Psoas muscle (tissue), 8 donors: ENCODE results near the gene ANKMY2. TPM values are rescaled to one million over a fixed set of nuclear protein-coding genes. Genes with fewer than 3 reads are reported as not detected.
A peak's percentile ranks its signal among the peaks of the same experiment; 100 is the strongest.

ENCODE experiments used
- ATAC-seq, 4 donors: fragments of 200-7000 bp; cut with Tn5 transposase; one replicate each; pipeline ENCODE4 v1.9.1; 2020; ENCODE audit warnings: moderate library complexity in 3 of 4, mild to moderate bottlenecking in 2 of 4
- DNase-seq, 2 donors: peaks; one replicate each; pipeline ENCODE4 v3.0.0-alpha.2; 2020
- H3K27ac ChIP-seq: fragments of 200-600 bp; one replicate; pipeline ENCODE4 v1.8.0; 2022
- H3K27me3 ChIP-seq, 3 donors: fragments of 200-600 bp in 1 of 3; one replicate each; pipeline versions ENCODE4 v1.6.1 to v1.8.0; 2013 to 2022; ENCODE audit warnings: low read length in 2 of 3, mild to moderate bottlenecking in 2 of 3, moderate library complexity in 1 of 3; ENCODE audit not compliant: insufficient read depth in 3 of 3
- H3K36me3 ChIP-seq, 2 donors: fragments of 200-600 bp in 1 of 2; one replicate each; pipeline versions ENCODE4 v1.6.1 to v1.8.0; 2013 to 2022; ENCODE audit warnings: low read depth in 1 of 2, mild to moderate bottlenecking in 1 of 2, moderate library complexity in 1 of 2; ENCODE audit not compliant: insufficient read depth in 1 of 2
- H3K4me1 ChIP-seq: fragments of 200-600 bp; one replicate; pipeline ENCODE4 v1.8.0; 2022
- H3K4me3 ChIP-seq: fragments of 200-600 bp; one replicate; pipeline ENCODE4 v1.8.0; 2022; ENCODE audit warnings: mild to moderate bottlenecking
- H3K9me3 ChIP-seq: fragments of 200-600 bp; one replicate; pipeline ENCODE4 v1.8.0; 2022
- WGBS, 3 donors: extraction: QIAGEN DNeasy Blood & Tissue Kit; methylation state at CpG; one replicate each; pipeline versions ENCODE4 v1.1.6 to v1.1.7; 2013; 5-methylcytosine and 5-hydroxymethylcytosine counted together
- intact Hi-C, 2 donors: fragments of 100-400 bp; cut with DNase I; formaldehyde crosslinking; loops; one replicate each; pipeline versions ENCODE4 v1.11.0 to v1.14.2; 2022
- long read RNA-seq, 2 donors: library from polyadenylated mRNA; unstranded; transcript quantifications; one replicate each; pipeline ENCODE4 v2.0.0, GENCODE V29; 2021
- polyA plus RNA-seq, 3 donors: library from polyadenylated mRNA; stranded (reverse); fragments of 200-250 nt; gene quantifications; one replicate each; pipeline ENCODE4 v1.2.3, GENCODE V29; 2013
- total RNA-seq, 4 donors: library from RNA; stranded (reverse); fragmentation: NEBNext Ultra II Directional in 2 of 4; extraction: Animal tissue kit (Norgen Biotek cat#: 25700) in 2 of 4; gene quantifications; one replicate each; pipeline versions ENCODE4 v1.2.1 to v1.2.4, GENCODE V29; 2021 to 2023
- TF ChIP-seq, protein P1 (sequence below): fragments of 200-600 bp; IDR thresholded peaks from one replicate; pipeline ENCODE4 v1.8.0; 2022; ENCODE audit warnings: antibody characterized with exemption
- donor health status: healthy with polysubstance abuse.
- donor health status: DM: no; HTN: no; CAD: no; lungs with moderate emphysema.
- donor health status: Bipolar disorder and iron deficiency.
- donor health status: healthy.
- donor health status: DM: yes; HTN: yes; CAD: no.
- donor health status: DM: no; HTN: no; CAD: no.
- donor health status: DM: no; HTN: no; CAD: no.
- donor health status: DM: yes; HTN: yes; CAD: no.

ANKMY2 gene
- total RNA-seq (10 to 100 TPM in 3 of 4 donors, 1 to 10 TPM in 1; 7.7 to 16.2 (median 11.3) TPM), polyA plus RNA-seq (1 to 10 TPM; 4.5 to 9.9 (median 5.9) TPM)
- long read RNA-seq, donor 1, transcript ANKMY2-201 (10 exons, 2,555 nt): major isoform, 11 of 12 reads
- long read RNA-seq, donor 1, partial matches to known transcripts: 1 of 12 reads
- long read RNA-seq, donor 1, other reads (novel, unspliced or antisense): 0 of 12 reads
- long read RNA-seq, donor 2, transcript ANKMY2-201 (10 exons, 2,555 nt): major isoform, 14 of 16 reads
- long read RNA-seq, donor 2, partial matches to known transcripts: 0 of 16 reads
- long read RNA-seq, donor 2, other reads (novel, unspliced or antisense): 2 of 16 reads

DNA sequence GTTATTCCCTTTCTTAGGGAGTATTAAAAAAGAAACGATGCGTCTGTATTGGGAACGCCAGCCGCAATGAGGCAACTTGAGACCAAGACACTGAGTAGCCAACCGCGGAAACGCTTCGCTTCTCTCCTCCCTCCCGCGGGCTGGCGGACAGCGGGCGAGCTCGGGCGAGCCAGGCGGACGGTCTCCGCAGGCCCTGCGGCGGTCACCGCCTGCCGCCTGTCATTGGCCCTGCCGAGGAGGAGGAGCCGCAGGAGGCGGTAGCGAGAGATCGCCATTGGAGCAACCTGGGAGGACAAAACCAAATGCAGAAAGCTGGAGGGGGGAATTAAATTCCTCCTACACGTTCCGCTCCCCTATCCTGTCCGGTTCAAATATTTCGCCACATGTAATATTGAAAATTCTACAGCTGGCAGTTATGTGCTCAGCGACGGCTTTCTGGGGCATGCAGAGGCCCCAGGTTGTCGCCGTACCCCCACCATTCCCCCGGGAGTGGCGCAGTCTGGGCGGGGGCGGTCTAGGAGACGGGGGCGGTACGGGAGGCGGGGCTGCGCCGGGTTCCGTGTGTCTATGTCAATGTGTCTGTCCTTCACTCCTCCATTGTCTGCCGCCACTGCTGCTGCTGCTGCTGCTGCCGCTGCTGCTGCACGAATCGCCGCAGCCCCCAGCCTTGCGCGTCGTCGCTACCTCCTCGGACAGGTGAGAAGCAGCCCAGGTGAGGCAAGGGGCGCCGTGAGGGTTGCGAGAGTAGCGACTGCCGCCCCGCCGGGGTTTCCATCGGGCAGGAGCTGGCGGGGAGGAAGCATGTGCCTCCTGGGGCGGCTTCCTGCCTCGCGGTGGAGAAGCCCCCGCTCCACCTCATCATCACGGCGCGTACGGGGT, at the start of gene ANKMY2, which contains the start of gene BZW2:
TSS of gene ANKMY2 (minus strand) at position 162 of the 879 bp plus-strand sequence. CDS start 181 bp downstream, outside the sequence.
TSS of gene BZW2 (plus strand) at position 589 of the 879 bp plus-strand sequence. CDS start 19,263 bp downstream, outside the sequence.
- Histone ChIP-seq H3K4me3 (peak within 1 kb of the TSS; percentile 96), H3K4me1 (peaks cover 72% of the 10 kb centered on the region), H3K27me3 (no peaks in the 10 kb centered on the region), H3K9me3 (no peaks in the 10 kb centered on the region), H3K36me3 (peaks cover 0 to 2% of the 10 kb centered on the region in 2 donors), H3K27ac (peak within 1 kb of the TSS; percentile 98)
- WGBS, 3 donors: 0 to 1% (median 0%) methylated on average over 65 to 73 of the region's 73 CpGs
- ATAC-seq (peak; percentile 92 to 97 (median 94)), DNase-seq (peak; percentile 95 to 98)
- TF ChIP-seq, protein P1, sequence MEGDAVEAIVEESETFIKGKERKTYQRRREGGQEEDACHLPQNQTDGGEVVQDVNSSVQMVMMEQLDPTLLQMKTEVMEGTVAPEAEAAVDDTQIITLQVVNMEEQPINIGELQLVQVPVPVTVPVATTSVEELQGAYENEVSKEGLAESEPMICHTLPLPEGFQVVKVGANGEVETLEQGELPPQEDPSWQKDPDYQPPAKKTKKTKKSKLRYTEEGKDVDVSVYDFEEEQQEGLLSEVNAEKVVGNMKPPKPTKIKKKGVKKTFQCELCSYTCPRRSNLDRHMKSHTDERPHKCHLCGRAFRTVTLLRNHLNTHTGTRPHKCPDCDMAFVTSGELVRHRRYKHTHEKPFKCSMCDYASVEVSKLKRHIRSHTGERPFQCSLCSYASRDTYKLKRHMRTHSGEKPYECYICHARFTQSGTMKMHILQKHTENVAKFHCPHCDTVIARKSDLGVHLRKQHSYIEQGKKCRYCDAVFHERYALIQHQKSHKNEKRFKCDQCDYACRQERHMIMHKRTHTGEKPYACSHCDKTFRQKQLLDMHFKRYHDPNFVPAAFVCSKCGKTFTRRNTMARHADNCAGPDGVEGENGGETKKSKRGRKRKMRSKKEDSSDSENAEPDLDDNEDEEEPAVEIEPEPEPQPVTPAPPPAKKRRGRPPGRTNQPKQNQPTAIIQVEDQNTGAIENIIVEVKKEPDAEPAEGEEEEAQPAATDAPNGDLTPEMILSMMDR: no peak
- intact Hi-C loops: no loop called here

DNA sequence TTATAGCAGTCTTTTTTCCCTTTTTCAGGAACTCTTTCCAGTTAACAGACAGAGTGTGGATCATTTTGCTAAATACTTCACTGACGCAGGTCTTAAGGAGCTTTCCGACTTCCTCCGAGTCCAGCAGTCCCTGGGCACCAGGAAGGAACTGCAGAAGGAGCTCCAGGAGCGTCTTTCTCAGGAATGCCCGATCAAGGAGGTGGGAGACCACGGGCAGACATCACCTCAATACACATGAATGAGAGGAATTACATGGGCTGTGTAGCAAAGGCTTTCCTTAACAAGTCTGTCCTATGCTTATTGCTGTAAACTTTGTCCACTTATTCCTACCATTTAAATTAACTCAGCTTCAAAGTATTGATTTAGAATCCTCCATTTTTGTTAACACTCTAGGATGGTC, 49.3 kb upstream of the ANKMY2 start:
- 80 to 86% (median 82%) methylated on average over 6 of the region's 6 CpGs for WGBS, 3 donors
- peaks cover 10 to 99% of the 10 kb centered on the region in 2 donors for H3K36me3 ChIP-seq
- ATAC-seq (no peak), DNase-seq (no peak)
- H3K9me3 ChIP-seq: no peaks in the 10 kb centered on the region
- H3K4me1 ChIP-seq: no peaks in the 10 kb centered on the region
- no peaks in the 10 kb centered on the region for H3K27me3 ChIP-seq
- intact Hi-C loops: loop anchor here (5.0 kb wide), 1 partner anchor 222 kb away; no protein-coding TSS in a partner anchor
- no peak overlapping the region for H3K4me3 ChIP-seq
- no peak overlapping the region for H3K27ac ChIP-seq
- TF ChIP-seq, protein P1: no peak

DNA sequence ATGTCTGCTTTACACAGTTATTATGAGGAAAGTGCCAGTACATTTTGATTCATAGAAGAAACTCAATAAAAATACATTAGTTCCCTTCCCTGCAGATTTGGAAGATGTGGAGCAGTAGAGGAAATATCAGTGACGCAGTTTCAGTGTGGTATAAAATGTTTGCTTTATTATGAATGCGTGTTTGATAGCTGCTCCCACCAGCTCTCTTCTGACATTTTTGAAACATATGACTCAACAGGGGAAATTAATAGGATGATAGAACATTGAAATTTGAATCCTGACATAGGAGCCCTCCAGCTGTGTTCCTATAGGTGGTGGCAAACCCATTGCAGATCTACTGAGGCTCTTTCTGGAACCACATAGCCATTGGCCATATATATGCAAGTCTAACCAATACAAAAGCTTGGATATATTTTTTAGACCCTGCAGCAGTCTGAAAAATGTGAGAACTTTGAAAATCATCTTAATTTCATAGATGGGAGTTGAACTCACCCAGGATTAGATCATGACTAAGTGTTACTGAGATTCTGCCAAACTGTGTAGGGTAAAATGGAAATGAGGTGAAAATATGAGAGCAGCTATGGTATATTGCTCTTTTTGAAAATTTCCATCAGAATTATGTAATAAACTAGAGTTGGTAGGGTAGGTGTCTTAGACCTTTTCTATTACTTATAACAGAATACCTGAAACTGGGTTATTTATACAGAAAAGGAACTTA, 48.2 kb upstream of the ANKMY2 start:
- Histone ChIP-seq H3K36me3 (peaks cover 6 to 96% of the 10 kb centered on the region in 2 donors), H3K27ac (no peak overlapping the region), H3K27me3 (no peaks in the 10 kb centered on the region), H3K4me3 (no peak overlapping the region), H3K4me1 (no peaks in the 10 kb centered on the region), H3K9me3 (no peaks in the 10 kb centered on the region)
- intact Hi-C loops: loop anchor here in 1 of 2 donors (5.0 kb wide), 1 partner anchor 224 kb away; no protein-coding TSS in a partner anchor
- no peak for DNase-seq
- 97 to 100% (median 99%) methylated on average over 2 of the region's 2 CpGs for WGBS, 3 donors
- TF ChIP-seq, protein P1: no peak
- ATAC-seq: no peak

DNA sequence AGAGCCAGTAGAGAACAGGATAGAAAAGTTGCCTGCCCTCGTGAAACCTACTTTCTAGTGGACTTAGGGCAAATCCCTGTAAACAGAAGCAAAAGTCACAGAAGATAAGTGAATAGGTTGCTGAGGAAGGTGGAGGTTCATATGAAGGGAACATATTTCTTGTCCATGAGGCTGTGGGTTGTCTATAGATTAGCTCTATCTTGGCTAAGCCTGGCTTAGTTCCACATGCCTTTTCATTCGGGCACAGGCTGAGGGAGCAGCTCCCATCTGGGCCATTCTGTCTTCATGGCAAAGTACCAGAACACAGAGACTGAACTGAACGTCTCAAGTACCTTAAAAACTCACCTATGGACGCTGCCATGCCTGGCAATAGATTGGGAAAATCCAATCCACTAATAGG, 45.7 kb upstream of the ANKMY2 start:
- TF ChIP-seq, protein P1: no peak
- ATAC-seq (no peak), DNase-seq (no peak)
- Histone ChIP-seq H3K27ac (no peak overlapping the region), H3K4me3 (no peak overlapping the region), H3K9me3 (no peaks in the 10 kb centered on the region), H3K4me1 (no peaks in the 10 kb centered on the region), H3K36me3 (peaks cover 0 to 83% of the 10 kb centered on the region in 2 donors), H3K27me3 (no peaks in the 10 kb centered on the region)
- WGBS, 3 donors: 73 to 79% (median 76%) methylated on average over 4 of the region's 4 CpGs
- intact Hi-C loops: loop anchor here in 1 of 2 donors (5.0 kb wide), 1 partner anchor 226 kb away; no protein-coding TSS in a partner anchor
